Activated T-helper 2 cell treated with anti-CD3 and anti-CD28 coated beads, Interferon-gamma antibody, Interleukin-2, Interleukin-4, amounts not matched to agents 10 μg/mL and 5 μg/mL and 100 μg/mL, durations not matched to agents 14 hours and 24 hours and 36 hours (primary cell): ENCODE results near the gene RNF5. TPM values are rescaled to one million over a fixed set of nuclear protein-coding genes. Genes with fewer than 3 reads are reported as not detected.
"Not testable (repeated sequence)": the region's sequence is repeated elsewhere in the genome, so short reads cannot be mapped to it uniquely, and the experiment has no call there.

Experiments
- DNase-seq: peaks from one replicate; pipeline ENCODE4 v3.0.0; 2021; ENCODE audit warnings: low spot score
- H3K27ac Mint-ChIP-seq: one replicate; pipeline ENCODE4 v1.8.0; 2021; ENCODE audit warnings: mixed read lengths
- H3K27me3 Mint-ChIP-seq: one replicate; pipeline ENCODE4 v1.8.0; 2021; ENCODE audit warnings: low read depth, mixed read lengths
- H3K36me3 Mint-ChIP-seq: one replicate; pipeline ENCODE4 v1.8.0; 2021; ENCODE audit warnings: low read depth, mixed read lengths
- H3K4me1 Mint-ChIP-seq: one replicate; pipeline ENCODE4 v1.8.0; 2021; ENCODE audit warnings: low read depth, mixed read lengths
- H3K4me3 Mint-ChIP-seq: one replicate; pipeline ENCODE4 v1.8.0; 2021; ENCODE audit warnings: low read depth, mild to moderate bottlenecking, moderate library complexity, mixed read lengths
- H3K9me3 Mint-ChIP-seq: one replicate; pipeline ENCODE4 v1.8.0; 2021; ENCODE audit warnings: mixed read lengths
- intact Hi-C: fragments of 100-400 bp; cut with micrococcal nuclease; formaldehyde crosslinking; loops from one replicate; pipeline ENCODE4 v1.15.1; 2023
- total RNA-seq: library from RNA; stranded (reverse); gene quantifications from 2 replicates; pipeline ENCODE4 v1.2.3, GENCODE V29; 2022

Gene RNF5
- total RNA-seq, 1 donor from 2014 or later = 63.8 TPM

GRCh38 chr6:32183483-32184083 is 5.4 kb downstream of the RNF5 start:
- peaks cover 41% of the 10 kb centered on the region for H3K4me1 Mint-ChIP-seq
- H3K36me3 Mint-ChIP-seq = peaks cover 70% of the 10 kb centered on the region
- no peaks in the 10 kb centered on the region for H3K9me3 Mint-ChIP-seq
- H3K4me3 Mint-ChIP-seq = no peak overlapping the region
- intact Hi-C loops = no loop called here
- H3K27me3 Mint-ChIP-seq = no peaks in the 10 kb centered on the region
- H3K27ac Mint-ChIP-seq = no peak overlapping the region
- no peak for DNase-seq

GRCh38 chr6:32184084-32184640 is 6.0 kb downstream of the RNF5 start, which contains the start of gene AGER:
Gene AGER, minus strand, starts transcription at chr6:32184253. Its CDS starts 31 bp downstream, at chr6:32184222.
- no peaks in the 10 kb centered on the region for H3K9me3 Mint-ChIP-seq
- peaks cover 70% of the 10 kb centered on the region for H3K36me3 Mint-ChIP-seq
- peaks cover 41% of the 10 kb centered on the region for H3K4me1 Mint-ChIP-seq
- intact Hi-C loops = no loop called here
- H3K4me3 Mint-ChIP-seq = no peak within 1 kb of the TSS
- H3K27ac Mint-ChIP-seq = peak within 1 kb of the TSS; percentile 12
- DNase-seq = no peak
- H3K27me3 Mint-ChIP-seq = no peaks in the 10 kb centered on the region

- H3K9me3 Mint-ChIP-seq, H3K27me3 Mint-ChIP-seq, DNase-seq, intact Hi-C loops, H3K4me3 Mint-ChIP-seq: not testable (repeated sequence)
- H3K36me3 Mint-ChIP-seq = peaks cover 68% of the 10 kb centered on the region
- H3K27ac Mint-ChIP-seq = peak overlapping the region; percentile 80
- H3K4me1 Mint-ChIP-seq = peaks cover 31% of the 10 kb centered on the region
These were observed 7.5 kb downstream of the RNF5 start for GRCh38 chr6:32185681-32186131.

GRCh38 chr6:32186151-32186840 is 8.1 kb downstream of the RNF5 start:
- intact Hi-C loops, H3K9me3 Mint-ChIP-seq, H3K27me3 Mint-ChIP-seq, DNase-seq, H3K4me3 Mint-ChIP-seq: not testable (repeated sequence)
- Mint-ChIP-seq H3K36me3 (peaks cover 67% of the 10 kb centered on the region), H3K27ac (peak overlapping the region; percentile 80), H3K4me1 (peaks cover 33% of the 10 kb centered on the region)

- Mint-ChIP-seq H3K27me3 (no peaks in the 10 kb centered on the region), H3K9me3 (no peaks in the 10 kb centered on the region), H3K4me3 (peak overlapping the region; percentile 14), H3K36me3 (peaks cover 72% of the 10 kb centered on the region), H3K4me1 (peaks cover 37% of the 10 kb centered on the region), H3K27ac (peak overlapping the region; percentile 80)
- intact Hi-C loops = no loop called here
- DNase-seq = no peak
These were observed 9.0 kb downstream of the RNF5 start for GRCh38 chr6:32187009-32187709.

GRCh38 chr6:32187725-32188380 is 9.6 kb downstream of the RNF5 start:
- DNase-seq, H3K27me3 Mint-ChIP-seq, intact Hi-C loops, H3K9me3 Mint-ChIP-seq: not testable (repeated sequence)
- Mint-ChIP-seq H3K27ac (peak overlapping the region; percentile 57), H3K4me3 (peak overlapping the region; percentile 19), H3K36me3 (peaks cover 66% of the 10 kb centered on the region), H3K4me1 (peaks cover 38% of the 10 kb centered on the region)

GRCh38 chr6:32188381-32189068 is 10.3 kb downstream of the RNF5 start:
- Mint-ChIP-seq H3K27me3 (no peaks in the 10 kb centered on the region), H3K27ac (peak overlapping the region; percentile 78), H3K9me3 (no peaks in the 10 kb centered on the region), H3K4me1 (peaks cover 39% of the 10 kb centered on the region), H3K4me3 (peak overlapping the region; percentile 84), H3K36me3 (peaks cover 64% of the 10 kb centered on the region)
- intact Hi-C loops = no loop called here
- no peak for DNase-seq

GRCh38 chr6:32189069-32189741 is 11.0 kb downstream of the RNF5 start:
- peaks cover 46% of the 10 kb centered on the region for H3K4me1 Mint-ChIP-seq
- no peaks in the 10 kb centered on the region for H3K9me3 Mint-ChIP-seq
- peak overlapping the region; percentile 84 for H3K4me3 Mint-ChIP-seq
- intact Hi-C loops = no loop called here
- H3K27ac Mint-ChIP-seq = peak overlapping the region; percentile 78
- peaks cover 60% of the 10 kb centered on the region for H3K36me3 Mint-ChIP-seq
- H3K27me3 Mint-ChIP-seq = no peaks in the 10 kb centered on the region
- DNase-seq = no peak

GRCh38 chr6:32189742-32190053 is 11.5 kb downstream of the RNF5 start:
- peak overlapping the region; percentile 78 for H3K27ac Mint-ChIP-seq
- peak overlapping the region; percentile 84 for H3K4me3 Mint-ChIP-seq
- no peaks in the 10 kb centered on the region for H3K27me3 Mint-ChIP-seq
- peaks cover 49% of the 10 kb centered on the region for H3K4me1 Mint-ChIP-seq
- no peaks in the 10 kb centered on the region for H3K9me3 Mint-ChIP-seq
- H3K36me3 Mint-ChIP-seq = peaks cover 59% of the 10 kb centered on the region
- no peak for DNase-seq
- intact Hi-C loops = loop anchor here (5.0 to 10.0 kb wide), 2 partner anchors 645 to 1013 kb away; partner anchors contain the start of genes HSD17B8, RXRB, SLC39A7 and TAP2

GRCh38 chr6:32190054-32190851 is 12.0 kb downstream of the RNF5 start, which contains the start of gene PBX2:
Gene PBX2, minus strand, starts transcription at chr6:32190202. Its CDS starts 287 bp downstream, at chr6:32189915.
- Mint-ChIP-seq H3K36me3 (peaks cover 59% of the 10 kb centered on the region), H3K27ac (peak within 1 kb of the TSS; percentile 95), H3K27me3 (no peaks in the 10 kb centered on the region), H3K4me1 (peaks cover 55% of the 10 kb centered on the region), H3K9me3 (no peaks in the 10 kb centered on the region), H3K4me3 (peak within 1 kb of the TSS; percentile 97)
- peak; percentile 79 for DNase-seq
- intact Hi-C loops = loop anchor here (5.0 to 10.0 kb wide), 2 partner anchors 645 to 1012 kb away; partner anchors contain the start of genes HSD17B8, RXRB, SLC39A7 and TAP2
